Endothelial cell of umbilical vein (primary cell): ENCODE measurements around the gene MB21D2.

Experiments
- EZH2 ChIP-seq: IDR thresholded peaks from 2 replicates; pipeline ENCODE4 v1.6.1; 2012; ENCODE audit warnings: borderline replicate concordance, low read depth, mild to moderate bottlenecking, moderate library complexity, low read length, inconsistent platforms; ENCODE audit not compliant: severe bottlenecking
- FOS ChIP-seq: IDR thresholded peaks from 2 replicates; pipeline ENCODE4 v1.6.1; 2011; ENCODE audit warnings: mild to moderate bottlenecking, low read length, moderate library complexity, borderline replicate concordance; ENCODE audit not compliant: insufficient read depth
- GATA2 ChIP-seq: IDR thresholded peaks from 2 replicates; pipeline ENCODE4 v1.7.0; 2011; ENCODE audit warnings: low read depth, mild to moderate bottlenecking, moderate library complexity, mixed read lengths, low read length; ENCODE audit not compliant: insufficient read length, insufficient read depth
- JUN ChIP-seq: IDR thresholded peaks from 2 replicates; pipeline ENCODE4 v1.6.1; 2011; ENCODE audit warnings: borderline replicate concordance, low read depth; ENCODE audit not compliant: insufficient read length, insufficient read depth
- MYC ChIP-seq: IDR thresholded peaks from one replicate; pipeline ENCODE4 v1.6.1; 2011; ENCODE audit warnings: mild to moderate bottlenecking, low read depth, low read length
- POLR2A ChIP-seq: IDR thresholded peaks from 2 replicates; pipeline ENCODE4 v1.6.1; 2012; ENCODE audit warnings: low read depth, mild to moderate bottlenecking, control low read depth, low read length
- POLR2AphosphoS5 ChIP-seq: IDR thresholded peaks from 2 replicates; pipeline ENCODE4 v1.6.1; 2012; ENCODE audit warnings: low read depth, mild to moderate bottlenecking, control low read depth, low read length, moderate library complexity; ENCODE audit not compliant: insufficient read depth
- TF ChIP-seq, protein P1 (sequence below), 2 donors: IDR thresholded peaks; 1 replicate in 1 of 2; 2 replicates in 1 of 2; pipeline ENCODE4 v1.5.1; 2011; ENCODE audit warnings: low read length in 2 of 2, mild to moderate bottlenecking in 2 of 2, moderate library complexity in 2 of 2, control low read depth in 1 of 2, inconsistent platforms in 1 of 2, low read depth in 1 of 2; ENCODE audit not compliant: insufficient read depth in 1 of 2; ENCODE audit errors: extremely low read depth in 1 of 2
- TF ChIP-seq, protein P2 (sequence below): IDR thresholded peaks from 2 replicates; pipeline ENCODE4 v1.6.1; 2011; ENCODE audit not compliant: insufficient read depth, insufficient read length

DNA sequence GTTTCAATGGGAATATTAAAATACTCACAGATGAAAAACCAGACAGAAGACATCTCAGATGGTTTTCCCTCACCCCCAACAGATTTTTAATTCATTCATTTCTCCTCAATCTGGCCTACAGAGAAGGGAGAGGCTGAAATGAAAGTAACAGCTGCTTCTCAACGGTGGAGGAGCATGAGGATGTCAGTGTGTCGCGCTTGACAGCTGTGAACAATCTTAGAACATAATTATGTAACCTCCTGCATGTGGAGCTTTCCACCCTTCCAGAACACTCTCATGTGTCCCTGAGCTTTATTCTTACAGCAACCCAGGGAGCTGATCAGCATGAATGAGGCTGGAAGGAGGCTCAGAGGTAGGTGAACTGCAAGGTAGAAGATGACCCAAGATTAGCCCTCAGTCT lies 52.7 kb downstream of the MB21D2 start:
- TF ChIP-seq, protein P1, sequence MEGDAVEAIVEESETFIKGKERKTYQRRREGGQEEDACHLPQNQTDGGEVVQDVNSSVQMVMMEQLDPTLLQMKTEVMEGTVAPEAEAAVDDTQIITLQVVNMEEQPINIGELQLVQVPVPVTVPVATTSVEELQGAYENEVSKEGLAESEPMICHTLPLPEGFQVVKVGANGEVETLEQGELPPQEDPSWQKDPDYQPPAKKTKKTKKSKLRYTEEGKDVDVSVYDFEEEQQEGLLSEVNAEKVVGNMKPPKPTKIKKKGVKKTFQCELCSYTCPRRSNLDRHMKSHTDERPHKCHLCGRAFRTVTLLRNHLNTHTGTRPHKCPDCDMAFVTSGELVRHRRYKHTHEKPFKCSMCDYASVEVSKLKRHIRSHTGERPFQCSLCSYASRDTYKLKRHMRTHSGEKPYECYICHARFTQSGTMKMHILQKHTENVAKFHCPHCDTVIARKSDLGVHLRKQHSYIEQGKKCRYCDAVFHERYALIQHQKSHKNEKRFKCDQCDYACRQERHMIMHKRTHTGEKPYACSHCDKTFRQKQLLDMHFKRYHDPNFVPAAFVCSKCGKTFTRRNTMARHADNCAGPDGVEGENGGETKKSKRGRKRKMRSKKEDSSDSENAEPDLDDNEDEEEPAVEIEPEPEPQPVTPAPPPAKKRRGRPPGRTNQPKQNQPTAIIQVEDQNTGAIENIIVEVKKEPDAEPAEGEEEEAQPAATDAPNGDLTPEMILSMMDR (IDR thresholded peaks at IDR 0.05; ENCODE audit: extremely low read depth in 1 of 2, insufficient read depth in 1 of 2, low read depth in 1 of 2, low read length in 2 of 2) = no peak
- TF ChIP-seq POLR2AphosphoS5 (no peak), POLR2A (no peak), GATA2 (no peak), MYC (no peak), EZH2 (no peak), JUN (no peak), FOS (no peak)
- TF ChIP-seq, protein P2, sequence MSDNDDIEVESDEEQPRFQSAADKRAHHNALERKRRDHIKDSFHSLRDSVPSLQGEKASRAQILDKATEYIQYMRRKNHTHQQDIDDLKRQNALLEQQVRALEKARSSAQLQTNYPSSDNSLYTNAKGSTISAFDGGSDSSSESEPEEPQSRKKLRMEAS = no peak
